HG03432 (cell line): Measurements from ENCODE around the gene MED22.
"Not testable (repeated sequence)": the region's sequence is repeated elsewhere in the genome, so short reads cannot be mapped to it uniquely, and the experiment has no call there.

ENCODE experiments used
- ATAC-seq: cut with Tn5 transposase; IDR thresholded peaks from one replicate; pipeline ENCODE4 v1.9.1; 2021; ENCODE audit warnings: mild to moderate bottlenecking, moderate library complexity; ENCODE audit not compliant: unreplicated experiment

Gene MED22

DNA sequence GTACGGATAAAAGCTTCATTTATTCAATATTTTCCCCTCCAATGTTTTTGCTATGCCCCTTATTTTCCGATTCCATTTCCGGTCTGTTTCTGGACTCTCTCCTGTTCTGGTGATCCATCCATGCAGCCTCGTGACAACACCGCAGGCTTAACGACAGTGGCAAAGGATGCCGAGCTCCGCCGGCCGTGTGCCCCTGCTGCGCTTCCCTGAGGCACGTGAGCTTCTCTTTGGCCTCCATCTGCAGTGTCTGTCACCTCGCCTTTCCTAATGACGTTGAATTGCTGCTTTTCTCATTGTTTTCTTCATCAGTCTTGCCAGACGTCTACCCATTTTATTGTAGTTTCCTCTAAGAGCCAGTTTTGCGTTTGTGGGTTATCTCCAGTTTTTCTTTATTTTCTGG lies 40.6 kb downstream of the MED22 start:
- ATAC-seq, result no peak

DNA sequence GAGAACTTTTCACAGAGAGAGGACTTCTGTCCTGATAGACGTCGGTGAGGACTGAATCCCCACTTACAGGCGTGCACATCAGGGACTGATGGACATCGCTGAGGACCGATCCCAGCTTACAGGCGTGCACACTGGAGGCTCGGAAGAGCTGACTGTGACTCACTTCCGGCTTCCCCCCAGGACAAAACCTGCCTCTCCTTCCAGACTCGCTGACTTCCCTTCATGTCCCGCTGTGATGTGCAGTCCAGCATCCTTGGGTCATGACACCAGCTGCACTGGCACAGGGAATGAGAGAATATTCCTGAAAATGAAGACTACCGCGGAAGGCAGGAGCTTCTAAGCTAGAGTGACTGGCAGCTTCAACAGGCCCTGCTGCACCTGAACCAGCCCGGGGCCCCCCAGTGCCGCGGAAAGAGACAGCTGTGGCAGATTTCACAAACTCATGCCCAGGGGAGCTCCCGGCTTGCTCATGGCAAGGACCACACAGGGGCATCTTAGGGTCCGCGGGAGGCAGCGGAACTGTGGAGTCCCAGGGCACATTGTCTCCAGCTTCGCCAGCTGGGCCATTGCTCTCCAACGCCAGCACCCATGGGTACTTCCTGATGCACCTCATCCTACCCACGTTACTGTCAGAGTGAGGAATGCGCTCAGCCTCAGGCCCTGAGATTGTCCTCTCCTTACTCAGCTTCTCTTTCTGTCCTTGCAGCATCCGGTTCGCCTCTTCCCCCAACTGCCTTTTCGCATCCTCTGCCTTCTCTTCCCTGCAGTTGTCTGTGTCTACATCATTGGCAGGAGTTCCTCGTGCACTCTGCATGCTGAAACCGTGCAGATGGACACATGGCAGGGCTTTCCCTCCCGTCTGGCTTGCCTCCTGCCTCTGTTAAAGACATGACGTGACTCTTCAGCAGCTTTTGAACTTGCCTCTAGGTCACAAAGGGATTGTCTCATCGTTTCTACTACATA lies 41.4 kb downstream of the MED22 start:
- no peak for ATAC-seq

DNA sequence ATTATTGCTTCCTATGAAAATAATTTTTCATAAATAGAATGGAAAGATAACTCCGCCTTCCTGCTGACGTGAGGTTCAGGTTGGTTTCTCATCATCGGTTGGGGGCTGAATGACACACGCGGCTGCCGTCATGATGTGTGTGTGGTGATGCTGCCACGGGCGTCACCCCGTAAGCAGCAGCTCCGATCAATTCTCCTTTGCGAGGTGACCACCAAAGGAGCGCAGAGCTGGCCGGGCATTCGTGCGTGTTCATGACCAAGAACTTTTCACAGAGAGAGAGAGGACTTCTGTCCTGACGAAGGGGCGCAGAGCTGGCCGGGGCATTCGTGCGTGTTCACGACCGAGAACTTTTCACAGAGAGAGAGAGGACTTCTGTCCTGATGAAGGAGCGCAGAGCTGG lies 42.2 kb downstream of the MED22 start:
- no peak for ATAC-seq

DNA sequence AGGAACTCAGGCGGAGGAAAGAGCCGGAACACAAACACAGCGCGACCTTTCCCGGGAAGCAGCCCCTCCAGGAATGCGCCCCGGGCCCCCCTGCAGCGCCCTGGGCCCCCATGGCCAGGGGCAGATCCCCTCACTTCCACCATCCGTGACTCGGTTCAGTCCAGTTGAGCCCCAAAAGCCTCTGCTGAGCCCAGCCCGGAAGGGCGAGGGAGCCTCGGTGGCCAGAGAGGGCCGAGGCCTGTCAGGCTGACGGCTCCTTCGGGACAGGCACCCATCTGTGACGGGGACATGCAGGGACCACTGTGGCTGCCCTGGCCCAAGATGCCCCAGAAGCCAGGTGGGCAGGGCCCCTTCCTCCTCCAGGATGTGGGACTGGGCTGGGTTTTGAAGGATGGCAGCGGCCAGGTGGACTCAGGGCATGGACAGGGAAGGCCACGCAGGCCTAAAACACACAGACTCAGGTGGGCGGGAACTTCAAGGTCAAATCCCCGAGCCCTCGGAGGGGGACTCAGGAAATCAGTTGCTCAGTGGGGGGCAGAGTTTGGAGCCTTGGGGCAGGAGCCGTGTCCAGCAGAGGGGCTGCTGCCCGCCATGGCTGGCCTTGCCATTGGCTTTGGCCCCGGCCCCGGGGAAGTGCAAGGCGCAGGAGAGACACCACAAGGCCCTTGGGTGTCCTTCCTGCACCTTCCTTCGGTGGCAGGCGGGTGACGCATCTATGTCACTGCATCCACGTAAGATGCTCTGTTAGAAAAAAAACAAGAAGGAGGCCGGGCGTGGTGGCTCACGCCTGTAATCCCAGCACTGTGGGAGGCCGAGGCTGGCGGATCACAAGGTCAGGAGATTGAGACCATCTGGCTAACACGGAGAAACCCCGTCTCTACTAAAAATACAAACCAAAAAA lies 43.2 kb downstream of the MED22 start:
- no peak for ATAC-seq

DNA sequence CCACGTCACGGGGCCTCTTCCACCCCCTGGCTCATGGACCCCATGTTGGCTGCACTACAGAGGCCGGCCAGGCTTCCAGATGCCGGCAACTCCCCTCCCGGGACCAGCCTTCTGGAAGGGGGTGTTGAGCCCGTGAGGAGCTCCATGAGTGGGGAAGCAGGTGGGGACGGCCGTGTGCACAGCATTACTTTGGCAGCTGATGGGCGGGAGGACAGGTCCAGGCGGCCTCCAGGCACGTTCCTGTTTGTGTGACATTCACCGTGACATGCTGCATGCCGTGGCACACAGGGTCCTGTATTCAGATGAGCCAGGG lies 43.8 kb downstream of the MED22 start:
- no peak for ATAC-seq

DNA sequence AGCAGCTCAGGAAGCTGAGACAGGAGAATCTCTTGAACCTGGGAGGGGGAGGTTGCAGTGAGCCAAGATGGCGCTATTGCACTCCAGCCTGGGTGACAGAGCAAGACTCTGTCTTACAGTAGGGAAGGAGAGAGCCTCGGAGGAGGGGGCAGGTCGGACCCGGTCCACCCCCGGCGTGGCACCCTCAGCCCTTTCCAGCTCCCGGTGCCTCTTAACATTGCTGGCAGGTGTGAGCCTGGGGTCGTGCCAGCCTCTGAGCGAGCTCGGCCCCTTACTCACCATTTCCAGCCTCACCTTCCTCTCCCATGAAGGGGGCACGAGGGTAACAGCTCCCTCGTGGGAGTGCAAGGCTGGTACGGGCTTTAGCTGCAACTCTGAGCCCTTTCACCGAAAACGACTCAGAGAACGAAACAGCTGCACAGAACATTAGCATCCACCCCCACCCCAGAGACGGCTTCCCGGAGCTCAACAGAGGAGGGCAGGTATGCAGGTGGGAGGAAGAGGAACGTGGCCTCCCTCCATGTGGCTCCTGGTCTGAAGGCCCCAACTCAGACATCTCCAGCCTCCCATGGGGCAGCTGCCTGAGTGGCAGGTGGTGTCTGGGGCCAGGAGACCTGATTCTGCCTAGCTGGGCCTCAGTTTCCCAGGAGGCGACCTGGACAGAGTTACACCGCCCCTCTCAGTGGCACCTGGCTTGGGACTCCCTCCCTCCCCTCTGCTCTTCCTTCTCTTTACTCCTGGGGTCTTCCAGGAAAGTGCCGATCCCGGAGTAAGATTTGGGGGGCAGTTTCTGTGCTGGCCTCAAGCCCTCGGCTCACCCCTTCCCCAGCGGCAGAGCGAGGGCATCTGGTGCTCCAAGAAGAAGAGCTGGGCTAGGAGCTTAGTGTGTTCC lies 44.4 kb downstream of the MED22 start:
- ATAC-seq, result no peak

DNA sequence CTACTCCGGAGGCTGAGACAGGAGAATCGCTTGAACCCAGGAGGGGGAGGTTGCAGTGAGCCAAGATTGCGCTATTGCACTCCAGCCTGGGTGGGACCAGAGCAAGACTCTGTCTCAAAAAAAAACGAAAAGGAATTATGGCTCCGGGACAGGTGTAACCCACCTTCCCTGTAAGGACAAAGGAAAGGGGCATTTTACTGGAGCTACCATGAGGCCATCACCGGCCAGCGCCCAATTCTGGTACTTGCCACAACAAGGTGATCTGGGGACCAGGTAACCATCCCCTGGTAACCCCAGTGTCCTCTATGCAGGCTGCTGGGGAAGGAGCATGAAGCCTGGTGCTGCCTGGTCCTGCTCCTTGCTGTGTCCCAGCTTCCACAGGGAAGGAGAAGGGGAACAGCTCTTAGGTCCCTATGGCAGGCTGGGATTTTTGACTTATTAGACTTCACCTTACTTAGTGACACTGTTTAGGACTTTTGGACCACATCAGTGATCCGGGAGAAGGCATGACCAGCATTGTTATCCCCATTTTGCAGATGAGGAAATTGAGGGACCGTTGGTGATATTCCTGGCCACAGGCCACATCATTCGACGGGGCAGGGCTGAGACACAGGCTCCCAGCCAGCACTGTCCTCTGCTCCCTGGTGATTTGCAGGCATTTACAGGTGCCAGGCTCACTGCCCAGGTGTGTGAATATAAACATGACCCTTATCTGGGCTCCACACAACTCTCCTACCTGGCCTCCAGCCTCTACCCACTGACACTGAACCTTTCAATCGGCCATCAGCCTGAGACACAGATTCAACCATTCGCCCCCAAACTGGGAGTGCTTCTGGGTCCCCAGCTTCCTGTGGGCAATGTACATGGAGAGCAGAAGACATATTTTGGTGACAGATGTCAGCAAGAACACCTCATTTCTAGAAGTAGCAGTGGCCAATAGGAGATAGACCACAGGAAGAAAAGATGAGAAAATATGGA lies 46.4 kb downstream of the MED22 start:
- no peak for ATAC-seq

DNA sequence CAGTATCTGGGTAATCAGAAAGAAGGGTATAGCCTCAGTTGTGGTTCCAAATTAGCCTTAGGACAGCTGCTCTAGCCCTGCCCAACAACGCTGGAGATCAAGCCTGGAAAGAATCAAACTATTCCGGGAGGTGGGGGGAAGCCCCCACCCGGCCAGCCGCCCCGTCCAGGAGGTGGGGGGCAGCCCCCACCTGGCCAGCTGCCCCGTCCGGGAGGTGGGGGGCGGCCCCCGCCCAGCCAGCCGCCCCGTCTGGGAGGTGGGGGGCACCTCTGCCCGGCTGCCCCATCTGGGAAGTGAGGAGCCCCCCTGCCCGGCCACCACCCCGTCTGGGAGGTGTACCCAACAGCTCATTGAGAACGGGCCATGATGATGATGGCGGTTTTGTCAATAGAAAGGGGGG lies 47.9 kb downstream of the MED22 start:
- ATAC-seq, result not testable (repeated sequence)

DNA sequence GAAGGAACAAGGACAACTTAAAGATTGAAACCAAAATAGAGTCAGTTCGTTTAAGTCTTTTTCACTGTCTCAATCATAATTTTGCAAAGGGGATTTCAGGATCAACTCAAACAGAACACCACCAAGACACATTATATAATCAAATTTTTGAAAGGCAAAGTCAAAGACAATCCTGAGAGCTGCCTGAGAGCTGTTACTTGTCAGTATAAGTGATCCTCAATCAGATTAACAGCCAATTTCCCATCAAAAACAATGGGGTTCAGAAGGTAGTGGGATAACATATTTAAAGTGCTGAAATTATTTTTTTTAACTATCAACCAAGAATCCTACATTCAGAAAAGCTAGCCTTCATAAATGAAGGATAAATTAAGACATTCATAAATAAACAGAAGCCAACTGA lies 53.7 kb downstream of the MED22 start:
- ATAC-seq, result no peak

DNA sequence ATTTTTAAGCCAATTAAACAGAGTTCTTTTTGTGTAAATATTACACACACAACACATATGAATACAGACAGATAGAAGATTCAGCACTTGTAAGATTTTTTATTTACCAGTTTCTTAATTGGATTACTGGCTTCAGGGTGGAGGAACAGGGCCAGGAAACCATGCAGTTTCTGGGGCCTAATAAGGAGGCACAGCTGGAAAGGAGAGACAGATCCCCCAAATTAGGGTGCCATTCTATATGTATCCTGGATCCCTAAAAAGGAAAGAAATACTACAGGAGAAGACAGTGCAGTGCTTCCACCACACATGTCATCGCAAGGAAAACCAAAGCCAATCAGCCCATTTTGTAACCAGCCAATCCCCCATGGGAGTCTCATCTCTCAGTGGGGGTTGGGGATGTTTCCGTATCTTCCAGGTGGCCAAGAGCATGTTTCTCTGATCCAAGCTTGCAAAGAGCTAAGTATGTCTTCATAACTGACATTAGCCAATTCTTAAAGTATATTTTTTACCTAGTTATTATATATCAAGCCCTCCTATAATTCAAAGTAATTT lies 57.1 kb downstream of the MED22 start:
- ATAC-seq, result no peak
